ENCODE results near the gene GZF1. TPM values are rescaled to one million over a fixed set of nuclear protein-coding genes. Genes with fewer than 3 reads are reported as not detected.

Gene GZF1
- total RNA-seq, 4 donors from 2014 or later = 4.9 to 23.3 (median 13.3) TPM

DNA sequence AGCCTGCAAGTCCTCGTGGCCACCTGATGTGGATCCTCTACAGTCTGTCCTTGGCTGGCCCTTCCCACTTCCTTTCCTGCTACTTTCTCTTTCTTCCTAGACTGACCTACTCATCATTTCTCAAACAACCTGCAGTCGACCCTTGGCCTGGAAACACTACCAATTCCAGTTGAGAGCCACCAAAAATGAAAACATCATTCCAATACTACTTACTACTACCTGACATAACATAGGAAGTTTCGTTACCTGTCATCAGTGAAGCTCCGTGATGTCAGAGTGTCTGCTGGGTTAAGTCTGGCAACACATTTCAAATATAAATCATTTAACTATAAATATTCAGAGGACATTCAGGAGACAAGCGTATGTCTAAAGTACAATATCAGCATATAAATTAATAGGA lies 13.8 kb downstream of the GZF1 start:
- WGBS, 2 donors (ENCODE audit: low coverage in 1 of 2) = 81 to 86% methylated on average over 5 of the region's 5 CpGs
- Histone ChIP-seq H3K27me3 (no peaks in the 10 kb centered on the region), H3K4me3 (no peak overlapping the region), H3K4me1 (no peaks in the 10 kb centered on the region), H3K27ac (no peak overlapping the region), H3K9me3 (no peaks in the 10 kb centered on the region), H3K36me3 (peaks cover 0 to 36% (median 14%) of the 10 kb centered on the region in 4 donors)
- in situ Hi-C loops (cut with MboI; ENCODE audit: low pct_ligation_motif_present in 1 of 4, low pct_unique_long_range_greater_than_20kb in 1 of 4, low sequenced_read_pairs in 3 of 4) = no loop called here
- DNase-seq = no peak
- TF ChIP-seq EP300 (IDR thresholded peaks at IDR 0.05; ENCODE audit: low read depth) (no peak), POLR2AphosphoS5 (IDR thresholded peaks at IDR 0.05) (no peak), POLR2A (IDR thresholded peaks at IDR 0.05) (no peak)
- intact Hi-C loops (cut with DNase I; ENCODE audit: low total_unique reads) = no loop called here

DNA sequence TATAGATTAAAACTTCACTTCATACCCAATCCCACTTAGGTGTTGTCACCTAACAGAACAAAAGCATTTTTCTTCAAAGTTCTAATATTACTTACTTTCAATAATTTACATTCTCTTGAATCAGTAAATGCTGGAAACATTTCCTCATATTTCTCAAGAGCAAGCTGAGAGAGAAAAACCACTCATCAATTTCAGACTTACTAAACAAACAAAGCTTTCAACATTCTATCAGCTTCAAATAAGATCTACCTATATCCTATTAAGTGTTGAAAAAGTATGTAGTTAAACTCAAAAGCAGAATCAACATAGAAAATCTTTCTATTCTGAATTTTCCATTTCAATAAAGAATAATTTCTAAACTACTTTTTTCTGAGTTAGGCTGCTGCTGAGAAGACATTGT lies 17.8 kb downstream of the GZF1 start:
- peaks cover 0 to 32% (median 11%) of the 10 kb centered on the region in 4 donors for H3K36me3 ChIP-seq
- in situ Hi-C loops (cut with MboI; ENCODE audit: low pct_ligation_motif_present in 1 of 4, low pct_unique_long_range_greater_than_20kb in 1 of 4, low sequenced_read_pairs in 3 of 4) = no loop called here

GRCh38 chr20:23381876-23382275 lies 19.9 kb downstream of the GZF1 start:
- Histone ChIP-seq H3K36me3 (peaks cover 0 to 26% (median 5%) of the 10 kb centered on the region in 4 donors), H3K27me3 (no peaks in the 10 kb centered on the region), H3K27ac (no peak overlapping the region), H3K4me3 (no peak overlapping the region), H3K4me1 (peaks cover 0 to 11% (median 3%) of the 10 kb centered on the region in 4 donors), H3K9me3 (no peaks in the 10 kb centered on the region)
- intact Hi-C loops (cut with DNase I; ENCODE audit: low total_unique reads) = no loop called here
- in situ Hi-C loops (cut with MboI; ENCODE audit: low pct_ligation_motif_present in 1 of 4, low pct_unique_long_range_greater_than_20kb in 1 of 4, low sequenced_read_pairs in 3 of 4) = no loop called here
- no peak for TF ChIP-seq POLR2A (IDR thresholded peaks at IDR 0.05)
- DNase-seq = no peak

More for the DNA sequence above, 17.8 kb downstream of the GZF1 start:
- H3K9me3 ChIP-seq = no peaks in the 10 kb centered on the region
- no peak for TF ChIP-seq EP300 (IDR thresholded peaks at IDR 0.05; ENCODE audit: low read depth)
- no peak for TF ChIP-seq POLR2AphosphoS5 (IDR thresholded peaks at IDR 0.05)
- TF ChIP-seq, protein P1, sequence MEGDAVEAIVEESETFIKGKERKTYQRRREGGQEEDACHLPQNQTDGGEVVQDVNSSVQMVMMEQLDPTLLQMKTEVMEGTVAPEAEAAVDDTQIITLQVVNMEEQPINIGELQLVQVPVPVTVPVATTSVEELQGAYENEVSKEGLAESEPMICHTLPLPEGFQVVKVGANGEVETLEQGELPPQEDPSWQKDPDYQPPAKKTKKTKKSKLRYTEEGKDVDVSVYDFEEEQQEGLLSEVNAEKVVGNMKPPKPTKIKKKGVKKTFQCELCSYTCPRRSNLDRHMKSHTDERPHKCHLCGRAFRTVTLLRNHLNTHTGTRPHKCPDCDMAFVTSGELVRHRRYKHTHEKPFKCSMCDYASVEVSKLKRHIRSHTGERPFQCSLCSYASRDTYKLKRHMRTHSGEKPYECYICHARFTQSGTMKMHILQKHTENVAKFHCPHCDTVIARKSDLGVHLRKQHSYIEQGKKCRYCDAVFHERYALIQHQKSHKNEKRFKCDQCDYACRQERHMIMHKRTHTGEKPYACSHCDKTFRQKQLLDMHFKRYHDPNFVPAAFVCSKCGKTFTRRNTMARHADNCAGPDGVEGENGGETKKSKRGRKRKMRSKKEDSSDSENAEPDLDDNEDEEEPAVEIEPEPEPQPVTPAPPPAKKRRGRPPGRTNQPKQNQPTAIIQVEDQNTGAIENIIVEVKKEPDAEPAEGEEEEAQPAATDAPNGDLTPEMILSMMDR (IDR thresholded peaks at IDR 0.05) = no peak
- H3K4me3 ChIP-seq = no peak overlapping the region
- DNase-seq = no peak
- intact Hi-C loops (cut with DNase I; ENCODE audit: low total_unique reads) = no loop called here
- H3K27ac ChIP-seq = no peak overlapping the region
- H3K4me1 ChIP-seq = no peaks in the 10 kb centered on the region
- no peaks in the 10 kb centered on the region for H3K27me3 ChIP-seq

DNA sequence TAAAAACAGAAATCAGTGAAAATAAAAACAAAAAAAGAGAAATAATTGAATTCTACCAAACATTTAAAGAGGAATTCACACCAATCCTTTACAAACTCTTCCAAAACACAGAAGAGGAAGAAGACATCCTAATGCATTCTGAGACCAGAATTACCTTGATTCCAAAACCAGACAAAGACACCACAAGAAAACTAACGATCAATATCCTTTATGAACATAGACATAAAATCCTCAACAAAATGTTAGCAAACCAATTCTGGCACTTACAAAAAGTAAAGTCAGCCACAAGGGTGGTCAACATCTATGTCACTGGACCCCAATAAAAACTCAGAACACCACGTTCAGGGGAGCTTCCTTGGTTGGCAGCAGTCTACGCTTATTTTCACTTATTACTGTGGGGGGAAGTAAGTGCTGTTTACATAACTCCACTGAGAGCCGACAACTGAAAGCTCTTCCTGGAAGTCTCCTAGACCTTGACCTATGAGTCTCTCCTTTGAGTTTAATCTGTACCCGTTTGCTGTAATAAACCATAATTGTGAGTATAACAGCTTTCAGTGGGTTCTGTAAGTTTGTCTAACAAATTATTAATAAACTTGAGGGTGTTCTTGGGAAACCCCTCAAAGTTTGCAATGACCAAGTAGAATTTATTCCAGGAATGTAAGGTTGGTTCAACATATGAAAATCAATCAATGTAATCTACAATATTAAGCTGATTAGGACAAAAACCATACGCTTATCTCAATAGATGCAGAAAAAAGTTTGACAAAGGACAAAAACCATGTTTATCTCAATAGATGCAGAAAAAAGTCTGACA lies 24.5 kb downstream of the GZF1 start:
- H3K4me1 ChIP-seq = peaks cover 0 to 11% (median 5%) of the 10 kb centered on the region in 4 donors
- 43 to 53% methylated on average over 5 to 6 of the region's 6 CpGs for WGBS, 2 donors (ENCODE audit: low coverage in 1 of 2)
- no peak for TF ChIP-seq EP300 (IDR thresholded peaks at IDR 0.05; ENCODE audit: low read depth)
- TF ChIP-seq, protein P1 (IDR thresholded peaks at IDR 0.05) = no peak
- no peak for TF ChIP-seq POLR2AphosphoS5 (IDR thresholded peaks at IDR 0.05)
- no peak for TF ChIP-seq POLR2A (IDR thresholded peaks at IDR 0.05)
- DNase-seq = no peak
- intact Hi-C loops (cut with DNase I; ENCODE audit: low total_unique reads) (loop anchor here (5.0 kb wide), 1 partner anchor 969 kb away; no protein-coding TSS in a partner anchor), in situ Hi-C loops (cut with MboI; ENCODE audit: low pct_ligation_motif_present in 1 of 4, low pct_unique_long_range_greater_than_20kb in 1 of 4, low sequenced_read_pairs in 3 of 4) (no loop called here)
- no peak overlapping the region for H3K4me3 ChIP-seq
- no peak overlapping the region for H3K27ac ChIP-seq
- peaks cover 0 to 28% (median 0%) of the 10 kb centered on the region in 4 donors for H3K36me3 ChIP-seq
- no peaks in the 10 kb centered on the region for H3K9me3 ChIP-seq
- H3K27me3 ChIP-seq = no peaks in the 10 kb centered on the region

DNA sequence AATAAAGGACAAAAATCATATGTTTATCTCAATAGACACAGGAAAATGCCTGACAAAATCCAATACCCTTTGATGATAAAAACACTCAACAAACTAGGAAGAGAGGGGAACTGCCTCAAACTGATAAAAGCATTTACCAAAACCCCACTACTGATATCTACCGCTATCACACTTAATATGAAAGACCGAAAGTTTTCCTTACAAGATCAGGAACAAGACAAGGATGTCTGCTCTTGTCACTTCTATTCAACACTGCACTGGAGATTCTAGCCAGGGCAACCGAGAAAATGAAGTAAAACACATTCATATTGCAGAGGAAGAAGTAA lies 25.1 kb downstream of the GZF1 start:
- Histone ChIP-seq H3K4me3 (no peak overlapping the region), H3K9me3 (no peaks in the 10 kb centered on the region), H3K36me3 (peaks cover 0 to 28% (median 1%) of the 10 kb centered on the region in 4 donors), H3K27ac (no peak overlapping the region), H3K4me1 (peaks cover 0 to 11% (median 5%) of the 10 kb centered on the region in 4 donors), H3K27me3 (no peaks in the 10 kb centered on the region)
- intact Hi-C loops (cut with DNase I; ENCODE audit: low total_unique reads) = loop anchor here (5.0 kb wide), 1 partner anchor 970 kb away; no protein-coding TSS in a partner anchor
- WGBS, 2 donors (ENCODE audit: low coverage in 1 of 2) = 99 to 100% methylated on average over 3 of the region's 3 CpGs
- TF ChIP-seq POLR2A (IDR thresholded peaks at IDR 0.05) = no peak
- TF ChIP-seq EP300 (IDR thresholded peaks at IDR 0.05; ENCODE audit: low read depth) = no peak
- no peak for TF ChIP-seq POLR2AphosphoS5 (IDR thresholded peaks at IDR 0.05)
- TF ChIP-seq, protein P1 (IDR thresholded peaks at IDR 0.05) = no peak
- in situ Hi-C loops (cut with MboI; ENCODE audit: low pct_ligation_motif_present in 1 of 4, low pct_unique_long_range_greater_than_20kb in 1 of 4, low sequenced_read_pairs in 3 of 4) = no loop called here
- DNase-seq = no peak

Measured in transverse colon (tissue), 4 donors.